GM18909 (cell line): Measurements from ENCODE around the gene ZCCHC14.
"Not testable (repeated sequence)": the region's sequence is repeated elsewhere in the genome, so short reads cannot be mapped to it uniquely, and the experiment has no call there.

Experiments
- ATAC-seq: cut with Tn5 transposase; IDR thresholded peaks from one replicate; pipeline ENCODE4 v1.9.1; 2021; ENCODE audit warnings: mild to moderate bottlenecking; ENCODE audit not compliant: unreplicated experiment, poor library complexity

The ZCCHC14 gene

GRCh38 chr16:87526238-87526947 lies 33.6 kb upstream of the ZCCHC14 start:
- no peak for ATAC-seq

GRCh38 chr16:87525352-87525751 lies 32.5 kb upstream of the ZCCHC14 start:
- ATAC-seq, result no peak

DNA sequence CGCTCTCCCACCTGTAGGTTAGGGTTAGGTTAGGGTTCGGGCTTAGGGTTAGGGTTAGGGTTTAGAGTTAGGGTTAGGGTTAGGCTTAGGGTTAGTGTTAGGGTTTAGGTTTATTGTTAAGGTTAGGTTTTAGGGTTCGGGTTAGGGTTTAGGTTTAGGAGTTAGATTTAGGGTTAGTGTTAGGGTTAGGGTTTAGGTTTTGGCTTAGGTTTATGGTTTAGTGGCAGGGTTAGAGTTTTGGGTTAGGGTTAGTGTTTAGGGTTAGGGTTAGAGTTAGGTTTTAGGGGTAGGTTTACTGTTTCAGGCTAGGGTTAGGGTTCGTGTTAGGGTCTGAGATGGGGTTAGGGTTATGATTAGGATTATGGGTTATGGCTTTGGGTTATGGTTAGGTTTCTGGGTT lies 31.6 kb upstream of the ZCCHC14 start:
- no peak for ATAC-seq

GRCh38 chr16:87523605-87524004 lies 30.8 kb upstream of the ZCCHC14 start:
- not testable (repeated sequence) for ATAC-seq

- not testable (repeated sequence) for ATAC-seq
Observed at GRCh38 chr16:87521764-87522163, 28.9 kb upstream of the ZCCHC14 start.

DNA sequence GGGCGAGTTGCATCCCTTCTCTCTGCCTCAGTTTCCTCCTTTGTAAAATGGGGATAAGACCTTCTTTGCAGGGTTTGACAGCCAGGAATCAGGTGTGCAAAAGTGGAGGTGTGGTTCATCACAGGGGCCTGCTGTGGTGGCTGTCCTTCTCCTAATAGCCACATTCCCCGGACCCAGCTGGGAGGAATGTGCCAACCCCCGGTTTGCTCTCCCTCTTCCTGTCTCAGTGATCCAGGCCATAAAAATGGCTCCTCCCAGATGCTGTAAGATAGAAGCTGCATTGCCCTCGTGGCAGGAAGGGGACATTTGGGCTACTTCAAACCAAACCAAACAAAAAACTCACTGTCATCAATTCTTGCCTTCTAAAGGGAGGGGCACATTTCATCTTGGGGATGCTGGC lies 26.3 kb upstream of the ZCCHC14 start:
- ATAC-seq, result not testable (repeated sequence)

GRCh38 chr16:87518430-87519051 lies 25.7 kb upstream of the ZCCHC14 start:
- not testable (repeated sequence) for ATAC-seq

GRCh38 chr16:87517610-87518429 lies 25.0 kb upstream of the ZCCHC14 start:
- ATAC-seq, result not testable (repeated sequence)

DNA sequence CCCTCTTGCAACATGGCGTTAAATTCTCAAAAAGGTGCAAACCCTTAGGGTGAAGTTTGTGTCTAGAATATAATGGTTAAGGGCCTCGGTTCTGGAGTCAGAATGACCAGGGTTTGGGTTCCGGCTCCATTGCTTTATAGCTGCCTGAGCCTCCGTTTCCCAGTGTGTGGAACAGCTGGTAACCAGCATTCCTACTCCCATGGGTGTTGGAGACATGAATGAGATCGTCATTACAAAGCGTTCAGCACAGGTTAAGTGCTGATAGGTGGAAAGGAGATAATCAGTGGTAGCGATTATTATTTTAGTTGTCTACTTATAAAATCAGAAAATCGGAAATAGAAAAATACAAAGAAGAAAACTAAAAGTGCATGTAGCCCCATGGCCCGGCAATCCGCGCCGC lies 23.5 kb upstream of the ZCCHC14 start:
- ATAC-seq, result no peak

DNA sequence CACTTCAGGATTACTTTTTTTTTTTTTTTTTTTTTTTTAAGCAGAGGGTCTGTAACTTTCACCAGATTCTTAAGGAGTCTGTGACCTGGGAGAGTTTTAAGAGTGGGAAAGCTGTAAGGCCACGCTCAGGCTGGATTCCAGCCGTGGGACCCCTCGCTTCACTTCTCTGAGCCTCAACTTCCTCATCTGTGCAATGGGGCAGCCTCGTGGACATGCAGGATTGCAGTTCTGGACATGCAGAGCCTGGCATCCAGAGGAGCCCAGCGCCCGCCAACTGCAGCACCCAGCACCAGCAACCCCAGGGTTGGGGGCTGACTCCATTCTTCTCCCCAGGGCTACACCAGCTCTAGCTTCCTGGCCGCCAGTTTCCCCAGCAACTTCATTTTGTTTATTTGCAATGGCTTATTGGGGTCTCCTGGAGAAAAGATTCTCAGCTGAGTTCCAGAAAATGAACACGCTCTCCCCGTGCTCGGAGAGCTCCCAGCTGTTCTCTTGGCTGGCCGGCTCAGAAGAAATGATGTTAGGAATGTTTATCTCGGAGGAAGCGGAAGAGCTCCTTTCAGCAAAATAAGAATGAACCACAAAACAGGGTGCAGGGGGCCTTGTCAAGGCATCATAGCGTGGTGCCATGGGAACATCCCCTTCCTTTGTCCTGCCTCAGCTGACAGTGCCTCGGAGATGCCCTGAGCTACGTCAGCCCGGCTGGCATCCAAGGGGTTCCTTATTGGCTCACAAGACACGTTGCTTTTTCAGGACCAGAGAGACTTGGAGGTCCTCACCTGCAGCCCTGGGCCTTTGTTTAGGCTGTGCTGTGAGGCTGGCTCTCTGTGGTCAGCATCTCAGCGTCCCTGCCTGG lies 22.9 kb upstream of the ZCCHC14 start:
- no peak for ATAC-seq

DNA sequence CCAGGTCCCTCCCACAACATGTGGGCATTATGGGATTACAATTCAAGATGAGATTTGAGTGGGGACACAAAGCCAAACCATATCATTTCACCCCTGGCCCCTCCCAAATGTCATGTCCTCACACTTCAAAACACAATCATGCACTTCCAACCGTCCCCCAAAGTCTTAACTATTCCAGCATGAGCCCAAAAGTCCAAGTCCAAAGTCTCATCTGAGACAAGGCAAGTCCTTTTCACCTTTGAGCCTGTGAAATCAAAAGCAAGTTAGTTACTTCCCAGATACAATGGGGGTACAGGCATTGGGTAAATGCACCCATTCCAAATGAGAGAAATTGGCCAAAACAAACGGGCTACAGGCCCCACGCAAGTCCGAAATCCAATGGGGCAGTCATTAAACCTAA lies 17.0 kb upstream of the ZCCHC14 start:
- ATAC-seq, result not testable (repeated sequence)

- ATAC-seq, result no peak
Observed at GRCh38 chr16:87507351-87508069, 14.7 kb upstream of the ZCCHC14 start.

DNA sequence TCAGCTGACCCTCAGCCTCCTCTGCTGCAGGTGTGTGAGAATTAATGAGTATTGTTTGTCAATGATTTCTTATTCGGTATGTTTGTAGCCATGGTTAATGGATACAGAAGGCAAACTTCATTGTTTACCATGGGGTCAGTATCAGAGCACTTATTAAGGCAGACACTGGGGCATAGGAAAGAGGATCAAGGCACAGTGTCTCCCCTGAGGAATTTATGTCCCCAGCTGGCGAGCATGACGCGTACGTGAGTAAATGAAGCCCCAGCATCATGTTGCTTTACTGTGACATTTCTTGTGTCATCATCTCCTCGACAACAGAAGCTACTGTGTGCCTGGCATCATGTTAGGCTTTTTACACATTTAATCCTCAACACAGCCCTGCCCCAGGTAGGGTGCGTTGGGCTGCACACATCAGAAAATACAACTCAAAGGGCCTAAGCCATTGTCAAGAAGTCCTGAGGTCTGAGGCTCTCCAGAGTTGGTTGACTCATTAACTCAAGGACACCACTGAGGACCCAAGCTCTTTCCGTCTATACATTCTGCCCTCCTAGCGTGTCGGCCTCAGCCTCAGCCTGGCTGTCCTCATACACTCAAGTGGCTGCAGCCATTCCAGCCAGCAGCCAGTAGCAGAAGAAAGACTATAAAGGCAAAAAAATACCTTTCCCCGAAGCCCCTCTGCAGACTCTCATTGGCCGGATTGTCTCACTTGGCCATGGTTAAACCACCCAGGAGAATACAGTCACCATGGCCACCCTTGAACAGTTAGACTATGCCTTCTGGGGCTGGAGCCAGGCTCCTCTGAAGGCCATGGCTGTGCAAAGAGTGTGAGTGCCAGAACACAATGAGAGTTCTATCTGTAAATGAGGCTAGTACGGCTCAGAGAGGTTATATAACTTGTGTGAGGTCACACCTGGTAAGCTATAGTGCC lies 13.9 kb upstream of the ZCCHC14 start:
- ATAC-seq, result no peak

- no peak for ATAC-seq
Observed at GRCh38 chr16:87505834-87506233, 13.0 kb upstream of the ZCCHC14 start.

DNA sequence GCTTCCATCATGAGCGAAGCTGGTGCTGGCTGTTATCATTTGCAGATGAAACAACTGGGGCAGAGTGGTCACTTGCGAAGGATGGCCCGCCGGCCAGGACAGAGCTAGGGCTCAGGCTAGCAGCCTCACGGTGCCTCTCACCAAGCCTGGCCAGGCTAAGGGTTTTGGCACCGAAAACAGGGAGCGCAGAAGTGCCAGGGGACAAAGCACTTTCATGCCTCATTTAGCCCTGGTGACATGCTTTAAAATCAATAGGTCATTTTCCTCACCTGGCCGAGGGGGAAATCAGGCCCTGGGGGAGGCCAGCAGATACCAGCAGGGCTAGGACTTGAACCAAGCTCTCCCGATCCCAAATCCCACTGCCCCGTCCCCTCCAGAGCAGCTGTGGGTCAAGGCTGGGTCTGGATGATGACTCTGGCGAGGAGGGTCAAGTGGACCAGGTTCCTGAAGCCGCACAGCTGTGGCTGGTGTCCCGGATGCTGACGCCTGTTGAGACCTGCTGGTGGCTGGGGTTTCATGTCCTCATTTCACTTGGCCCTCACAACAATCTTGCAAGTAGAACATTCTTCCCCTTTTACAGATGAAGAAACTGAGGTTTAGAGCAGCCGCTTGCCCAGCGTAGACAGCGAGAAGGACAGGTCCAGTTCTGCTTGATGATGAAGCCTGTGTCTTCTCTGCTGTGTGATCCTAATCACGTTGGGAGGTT lies 10.6 kb upstream of the ZCCHC14 start:
- not testable (repeated sequence) for ATAC-seq

- ATAC-seq, result no peak
Observed at GRCh38 chr16:87502308-87502969, 9.6 kb upstream of the ZCCHC14 start.

GRCh38 chr16:87501117-87501516 lies 8.3 kb upstream of the ZCCHC14 start:
- ATAC-seq, result no peak

- ATAC-seq, result no peak
Observed at GRCh38 chr16:87499189-87499486, 6.3 kb upstream of the ZCCHC14 start.
